ENCODE results near the gene TTLL9.

TTLL9 gene

GRCh38 chr20:31836853-31837608 lies 33.4 kb upstream of the TTLL9 start:
- no peak for DNase-seq (ENCODE audit: low read depth)

- no peak for DNase-seq (ENCODE audit: low read depth)
Measured at GRCh38 chr20:31837896-31838397, 32.5 kb upstream of the TTLL9 start.

- no peak for DNase-seq (ENCODE audit: low read depth)
Measured at GRCh38 chr20:31838646-31839292, 31.7 kb upstream of the TTLL9 start.

GRCh38 chr20:31839782-31840487 lies 30.5 kb upstream of the TTLL9 start:
- no peak for DNase-seq (ENCODE audit: low read depth)

- no peak for DNase-seq (ENCODE audit: low read depth)
Measured at GRCh38 chr20:31840906-31841816, 29.3 kb upstream of the TTLL9 start.

GRCh38 chr20:31841928-31842327 lies 28.5 kb upstream of the TTLL9 start:
- no peak for DNase-seq (ENCODE audit: low read depth)

GRCh38 chr20:31842471-31843157 lies 27.8 kb upstream of the TTLL9 start:
- no peak for DNase-seq (ENCODE audit: low read depth)

GRCh38 chr20:31843288-31843687 lies 27.1 kb upstream of the TTLL9 start:
- DNase-seq (ENCODE audit: low read depth) = no peak

- DNase-seq (ENCODE audit: low read depth) = no peak
Measured at GRCh38 chr20:31843881-31844280, 26.6 kb upstream of the TTLL9 start.

GRCh38 chr20:31844737-31845299 lies 25.6 kb upstream of the TTLL9 start:
- DNase-seq (ENCODE audit: low read depth) = no peak

- no peak for DNase-seq (ENCODE audit: low read depth)
Measured at GRCh38 chr20:31845300-31845863, 25.1 kb upstream of the TTLL9 start, which contains the start of gene FOXS1. FOXS1 (minus strand) TSS chr20:31845604; CDS start chr20:31845542, 62 bp downstream.

GRCh38 chr20:31846793-31847138 lies 23.7 kb upstream of the TTLL9 start:
- DNase-seq (ENCODE audit: low read depth) = no peak

GRCh38 chr20:31848088-31848999 lies 22.1 kb upstream of the TTLL9 start:
- no peak for DNase-seq (ENCODE audit: low read depth)

- DNase-seq (ENCODE audit: low read depth) = no peak
Measured at GRCh38 chr20:31849306-31849930, 21.0 kb upstream of the TTLL9 start.

- no peak for DNase-seq (ENCODE audit: low read depth)
Measured at GRCh38 chr20:31851240-31851955, 19.0 kb upstream of the TTLL9 start.

GRCh38 chr20:31853481-31853880 lies 17.0 kb upstream of the TTLL9 start:
- no peak for DNase-seq (ENCODE audit: low read depth)

- DNase-seq (ENCODE audit: low read depth) = no peak
Measured at GRCh38 chr20:31856516-31856915, 13.9 kb upstream of the TTLL9 start.

Data from HS-5 (cell line).